Neural cell (in vitro differentiated cells): Measurements from ENCODE around the gene CCNK. TPM values are rescaled to one million over a fixed set of nuclear protein-coding genes. Genes with fewer than 3 reads are reported as not detected.

Source experiments
- H2AFZ ChIP-seq: fragments of 200-600, 300-800 bp; sonication (generic), shearing (Covaris generic); 2 replicates; pipeline ENCODE4 v1.6.0; 2014; ENCODE audit warnings: low read depth, mild to moderate bottlenecking, antibody characterized with exemption, low read length, moderate library complexity
- H3F3A ChIP-seq: fragments of 200-600 bp; shearing (Covaris generic); 2 replicates; pipeline ENCODE4 v1.6.1; 2016; ENCODE audit warnings: mild to moderate bottlenecking, moderate library complexity, mixed read lengths, antibody characterized with exemption, low read length; ENCODE audit not compliant: insufficient read depth, poor library complexity, severe bottlenecking
- H3K27ac ChIP-seq: fragments of 200-600, 300-800 bp; sonication (generic), shearing (Covaris generic); 2 replicates; pipeline ENCODE4 v1.5.1; 2014; ENCODE audit warnings: mild to moderate bottlenecking, low read length, moderate library complexity
- H3K27me3 ChIP-seq: fragments of 300-800, 200-600 bp; sonication (generic), shearing (Covaris generic); 2 replicates; pipeline ENCODE4 v1.6.0; 2014; ENCODE audit warnings: mild to moderate bottlenecking, low read depth, low read length, moderate library complexity; ENCODE audit not compliant: insufficient read depth
- H3K36me3 ChIP-seq: fragments of 300-800, 200-600 bp; sonication (generic), shearing (Covaris generic); 2 replicates; pipeline ENCODE4 v1.5.1; 2014; ENCODE audit warnings: mild to moderate bottlenecking, antibody characterized with exemption, low read length, moderate library complexity; ENCODE audit not compliant: insufficient read depth
- H3K4me2 ChIP-seq: fragments of 300-800, 200-600 bp; sonication (generic), shearing (Covaris generic); 2 replicates; pipeline ENCODE4 v1.6.0; 2014; ENCODE audit warnings: mild to moderate bottlenecking, low read length
- H3K4me3 ChIP-seq: fragments of 300-800, 200-600 bp; sonication (generic), shearing (Covaris generic); 2 replicates; pipeline ENCODE4 v1.5.1; 2014; ENCODE audit warnings: mild to moderate bottlenecking, low read length, moderate library complexity
- H3K79me2 ChIP-seq: fragments of 200-600 bp; shearing (Covaris generic); replicated peaks from 2 replicates; pipeline ENCODE4 v1.6.0; 2014; ENCODE audit warnings: mild to moderate bottlenecking, low read length, moderate library complexity; ENCODE audit not compliant: insufficient read depth
- H3K9ac ChIP-seq: fragments of 300-800, 200-600 bp; sonication (generic), shearing (Covaris generic); 2 replicates; pipeline ENCODE4 v1.6.1; 2016; ENCODE audit warnings: mild to moderate bottlenecking, low read length, mixed read lengths
- H3K9me2 ChIP-seq: fragments of 200-600 bp; shearing (Covaris generic); 2 replicates; pipeline ENCODE4 v1.6.1; 2016; ENCODE audit warnings: mild to moderate bottlenecking, low read length, mixed read lengths; ENCODE audit not compliant: insufficient read depth
- H3K9me3 ChIP-seq: fragments of 200-600, 300-800 bp; sonication (generic), shearing (Covaris generic); 2 replicates; pipeline ENCODE4 v1.6.1; 2016; ENCODE audit warnings: mild to moderate bottlenecking, mixed run types, low read length, moderate library complexity, mixed read lengths
- H4K20me1 ChIP-seq: fragments of 200-600 bp; shearing (Covaris generic); 2 replicates; pipeline ENCODE4 v1.6.1; 2016; ENCODE audit warnings: mild to moderate bottlenecking, mixed run types; ENCODE audit not compliant: insufficient read depth
- CTCF ChIP-seq: fragments of 450-650 bp; IDR thresholded peaks from 2 replicates; pipeline ENCODE4 v1.5.1; 2014; ENCODE audit warnings: antibody characterized with exemption, mild to moderate bottlenecking, moderate library complexity; ENCODE audit not compliant: poor library complexity, severe bottlenecking
- EP300 ChIP-seq: fragments of 450-650 bp; conservative IDR thresholded peaks from 2 replicates; pipeline ENCODE4 v1.6.1; 2014; ENCODE audit warnings: antibody characterized with exemption, mild to moderate bottlenecking, moderate library complexity; ENCODE audit not compliant: poor library complexity, severe bottlenecking
- EZH2 ChIP-seq: fragments of 200-600, 300-800 bp; shearing (Covaris generic), sonication (generic); IDR thresholded peaks from 2 replicates; pipeline ENCODE4 v1.6.1; 2014; ENCODE audit warnings: antibody characterized with exemption, low read length, borderline replicate concordance, mild to moderate bottlenecking; ENCODE audit not compliant: insufficient read depth, poor library complexity, severe bottlenecking
- MXI1 ChIP-seq: fragments of 450-650 bp; conservative IDR thresholded peaks from 2 replicates; pipeline ENCODE4 v1.6.1; 2014; ENCODE audit warnings: antibody characterized with exemption, mild to moderate bottlenecking; ENCODE audit not compliant: poor library complexity, severe bottlenecking
- POLR2AphosphoS5 ChIP-seq: IDR thresholded peaks from 2 replicates; pipeline ENCODE4 v1.6.1; 2012
- RAD21 ChIP-seq: fragments of 450-650 bp; conservative IDR thresholded peaks from 2 replicates; pipeline ENCODE4 v1.6.1; 2014; ENCODE audit warnings: antibody characterized with exemption, mild to moderate bottlenecking, moderate library complexity
- SMC3 ChIP-seq: fragments of 450-650 bp; conservative IDR thresholded peaks from 2 replicates; pipeline ENCODE4 v1.6.1; 2014; ENCODE audit warnings: antibody characterized with exemption, mild to moderate bottlenecking, moderate library complexity; ENCODE audit not compliant: poor library complexity
- TAF1 ChIP-seq: IDR thresholded peaks from 2 replicates; pipeline ENCODE4 v1.6.1; 2012; ENCODE audit warnings: low read depth
- polyA plus RNA-seq: library from polyadenylated mRNA; depleted of rRNA; stranded (reverse); fragments of >200 nt; gene quantifications from 2 replicates; pipeline ENCODE4 v1.2.3, GENCODE V29; 2014
- TF ChIP-seq, protein P1 (sequence below): IDR thresholded peaks from 2 replicates; pipeline ENCODE4 v1.6.1; 2012; ENCODE audit warnings: borderline replicate concordance

CCNK gene
- polyA plus RNA-seq, 1 donor from 2014 or later, result 11.2 TPM

DNA sequence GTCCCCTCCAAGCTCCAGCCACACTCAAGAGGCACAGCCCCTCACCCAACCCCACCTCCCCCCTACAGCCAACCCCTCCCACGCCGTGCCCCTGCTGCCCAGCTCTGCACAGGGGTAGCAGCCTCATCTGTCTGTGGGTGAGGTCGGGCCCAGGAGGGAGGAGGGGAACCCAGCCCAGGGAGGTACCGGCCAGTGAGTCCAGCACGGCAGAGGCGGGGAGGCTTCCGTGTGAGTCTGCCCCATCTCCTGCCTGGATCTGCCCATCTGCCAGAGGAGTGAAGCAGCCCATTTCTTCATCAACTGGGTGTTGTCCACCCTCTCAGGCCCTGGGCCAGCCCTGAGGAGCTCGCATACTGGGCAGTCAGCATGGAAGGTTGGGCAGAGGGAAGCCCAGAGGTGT lies 54.2 kb downstream of the CCNK start:
- no peaks in the 10 kb centered on the region for H3K27me3 ChIP-seq
- H3K79me2 ChIP-seq, result peaks cover 6% of the 10 kb centered on the region
- TF ChIP-seq MXI1, result no peak
- TF ChIP-seq CTCF, result no peak
- no peak for TF ChIP-seq TAF1
- TF ChIP-seq, protein P1, sequence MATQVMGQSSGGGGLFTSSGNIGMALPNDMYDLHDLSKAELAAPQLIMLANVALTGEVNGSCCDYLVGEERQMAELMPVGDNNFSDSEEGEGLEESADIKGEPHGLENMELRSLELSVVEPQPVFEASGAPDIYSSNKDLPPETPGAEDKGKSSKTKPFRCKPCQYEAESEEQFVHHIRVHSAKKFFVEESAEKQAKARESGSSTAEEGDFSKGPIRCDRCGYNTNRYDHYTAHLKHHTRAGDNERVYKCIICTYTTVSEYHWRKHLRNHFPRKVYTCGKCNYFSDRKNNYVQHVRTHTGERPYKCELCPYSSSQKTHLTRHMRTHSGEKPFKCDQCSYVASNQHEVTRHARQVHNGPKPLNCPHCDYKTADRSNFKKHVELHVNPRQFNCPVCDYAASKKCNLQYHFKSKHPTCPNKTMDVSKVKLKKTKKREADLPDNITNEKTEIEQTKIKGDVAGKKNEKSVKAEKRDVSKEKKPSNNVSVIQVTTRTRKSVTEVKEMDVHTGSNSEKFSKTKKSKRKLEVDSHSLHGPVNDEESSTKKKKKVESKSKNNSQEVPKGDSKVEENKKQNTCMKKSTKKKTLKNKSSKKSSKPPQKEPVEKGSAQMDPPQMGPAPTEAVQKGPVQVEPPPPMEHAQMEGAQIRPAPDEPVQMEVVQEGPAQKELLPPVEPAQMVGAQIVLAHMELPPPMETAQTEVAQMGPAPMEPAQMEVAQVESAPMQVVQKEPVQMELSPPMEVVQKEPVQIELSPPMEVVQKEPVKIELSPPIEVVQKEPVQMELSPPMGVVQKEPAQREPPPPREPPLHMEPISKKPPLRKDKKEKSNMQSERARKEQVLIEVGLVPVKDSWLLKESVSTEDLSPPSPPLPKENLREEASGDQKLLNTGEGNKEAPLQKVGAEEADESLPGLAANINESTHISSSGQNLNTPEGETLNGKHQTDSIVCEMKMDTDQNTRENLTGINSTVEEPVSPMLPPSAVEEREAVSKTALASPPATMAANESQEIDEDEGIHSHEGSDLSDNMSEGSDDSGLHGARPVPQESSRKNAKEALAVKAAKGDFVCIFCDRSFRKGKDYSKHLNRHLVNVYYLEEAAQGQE, result no peak
- TF ChIP-seq EP300, result no peak
- no peak for TF ChIP-seq RAD21
- no peak for TF ChIP-seq POLR2AphosphoS5
- TF ChIP-seq EZH2, result no peak
- H3F3A ChIP-seq, result no peaks in the 10 kb centered on the region
- no peak overlapping the region for H3K4me3 ChIP-seq
- H2AFZ ChIP-seq, result no peak overlapping the region
- H3K27ac ChIP-seq, result no peak overlapping the region
- no peaks in the 10 kb centered on the region for H3K9me3 ChIP-seq
- no peaks in the 10 kb centered on the region for H3K36me3 ChIP-seq
- no peaks in the 10 kb centered on the region for H3K9me2 ChIP-seq
- H4K20me1 ChIP-seq, result no peaks in the 10 kb centered on the region
- H3K4me2 ChIP-seq, result no peak overlapping the region
- no peak overlapping the region for H3K9ac ChIP-seq

DNA sequence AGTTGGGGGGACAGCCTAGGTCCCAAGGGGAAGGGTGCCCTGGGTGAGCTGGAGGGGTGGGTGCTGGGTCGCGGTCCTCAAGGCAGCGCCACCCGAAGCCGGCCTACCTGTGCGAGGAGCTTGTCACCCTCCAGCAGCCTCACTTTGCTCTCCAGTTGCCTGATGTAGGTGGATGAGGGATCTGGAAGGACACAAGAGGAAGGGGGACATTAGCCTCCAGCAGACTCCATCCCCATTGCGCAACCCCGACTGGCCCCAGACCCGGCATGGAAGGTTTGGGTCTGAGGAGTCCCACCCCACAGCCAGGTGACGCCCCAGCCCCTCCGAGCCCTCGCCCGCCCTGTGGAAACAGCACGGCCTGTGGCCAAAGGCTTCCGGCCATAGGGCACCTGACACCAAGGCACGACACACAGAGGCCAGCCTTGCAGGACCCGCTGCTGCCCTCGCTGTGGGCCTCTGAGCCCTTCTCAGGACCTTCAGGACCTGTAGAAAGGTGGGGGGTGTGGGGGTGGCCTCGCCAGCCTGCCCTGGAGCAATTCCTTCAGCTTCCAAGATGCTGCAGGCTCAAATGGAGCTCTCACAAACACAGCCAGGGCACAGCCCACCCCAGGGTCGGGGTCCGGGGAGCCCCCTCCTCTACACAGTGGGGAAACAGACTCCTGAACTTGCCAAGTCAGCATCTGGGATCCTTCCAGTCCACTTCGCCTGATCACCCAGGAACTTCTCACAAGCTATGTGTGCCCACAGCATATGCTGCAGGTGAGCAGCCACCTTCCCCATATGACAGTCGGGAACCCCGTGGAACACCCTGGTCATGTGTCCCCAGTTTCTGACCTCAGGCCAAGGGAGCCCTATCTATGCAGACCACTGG lies 54.9 kb downstream of the CCNK start:
- H3K9me2 ChIP-seq, result no peaks in the 10 kb centered on the region
- H3K27ac ChIP-seq, result no peak overlapping the region
- H3K79me2 ChIP-seq, result peaks cover 6% of the 10 kb centered on the region
- TF ChIP-seq, protein P1, result no peak
- TF ChIP-seq EP300 (no peak), RAD21 (no peak), SMC3 (no peak), EZH2 (no peak), MXI1 (no peak), POLR2AphosphoS5 (no peak), CTCF (no peak), TAF1 (no peak)
- no peak overlapping the region for H3K4me2 ChIP-seq
- H3K36me3 ChIP-seq, result no peaks in the 10 kb centered on the region
- H3K4me3 ChIP-seq, result no peak overlapping the region
- H3K27me3 ChIP-seq, result no peaks in the 10 kb centered on the region
- H3K9ac ChIP-seq, result no peak overlapping the region
- H3K9me3 ChIP-seq, result no peaks in the 10 kb centered on the region
- H2AFZ ChIP-seq, result no peak overlapping the region
- H4K20me1 ChIP-seq, result no peaks in the 10 kb centered on the region
- H3F3A ChIP-seq, result no peaks in the 10 kb centered on the region
